Activated CD4-positive, alpha-beta T cell treated with anti-CD3 and anti-CD28 coated beads for 48 hours (primary cell): ENCODE measurements around the gene DNAJC15.
"Not testable (repeated sequence)": the region's sequence is repeated elsewhere in the genome, so short reads cannot be mapped to it uniquely, and the experiment has no call there.

Experiments used
- DNase-seq: peaks from one replicate; pipeline ENCODE4 v3.0.0-alpha.2; 2020

The DNAJC15 gene

GRCh38 chr13:43005460-43006236 lies 17.7 kb upstream of the DNAJC15 start:
- no peak for DNase-seq

- DNase-seq, result no peak
These were observed 16.3 kb upstream of the DNAJC15 start for GRCh38 chr13:43006893-43007631.

GRCh38 chr13:43008596-43008995 lies 14.8 kb upstream of the DNAJC15 start:
- no peak for DNase-seq

- DNase-seq, result no peak
These were observed 13.9 kb upstream of the DNAJC15 start for GRCh38 chr13:43009506-43009905.

GRCh38 chr13:43014162-43014561 lies 9.2 kb upstream of the DNAJC15 start:
- DNase-seq, result no peak

GRCh38 chr13:43016226-43016625 lies 7.2 kb upstream of the DNAJC15 start:
- no peak for DNase-seq

GRCh38 chr13:43019811-43020210 lies 3.6 kb upstream of the DNAJC15 start:
- DNase-seq, result no peak

- DNase-seq, result no peak
These were observed 2.6 kb upstream of the DNAJC15 start for GRCh38 chr13:43020794-43021193.

- no peak for DNase-seq
These were observed 1.3 kb upstream of the DNAJC15 start for GRCh38 chr13:43021926-43022670.

GRCh38 chr13:43022934-43023288 lies 475 bp upstream of the DNAJC15 start:
- no peak for DNase-seq

GRCh38 chr13:43026262-43026661 lies 2.9 kb downstream of the DNAJC15 start:
- DNase-seq, result no peak

GRCh38 chr13:43030548-43030947 lies 7.2 kb downstream of the DNAJC15 start:
- DNase-seq, result no peak

- no peak for DNase-seq
These were observed 8.5 kb downstream of the DNAJC15 start for GRCh38 chr13:43031881-43032280.

- DNase-seq, result no peak
These were observed 9.7 kb downstream of the DNAJC15 start for GRCh38 chr13:43033038-43033437.

- no peak for DNase-seq
These were observed 13.2 kb downstream of the DNAJC15 start for GRCh38 chr13:43036351-43037250.

GRCh38 chr13:43039966-43040365 lies 16.6 kb downstream of the DNAJC15 start:
- DNase-seq, result no peak

- not testable (repeated sequence) for DNase-seq
These were observed 17.4 kb downstream of the DNAJC15 start for GRCh38 chr13:43040581-43041368.

GRCh38 chr13:43041369-43041921 lies 18.1 kb downstream of the DNAJC15 start:
- DNase-seq, result no peak

GRCh38 chr13:43042410-43042921 lies 19.1 kb downstream of the DNAJC15 start:
- DNase-seq, result peak; percentile 37

- no peak for DNase-seq
These were observed 21.4 kb downstream of the DNAJC15 start for GRCh38 chr13:43044720-43045301.

GRCh38 chr13:43045302-43045773 lies 22.0 kb downstream of the DNAJC15 start:
- DNase-seq, result peak; percentile 65
